GM18868 (cell line): Measurements from ENCODE around the gene FPGT.
"Not testable (repeated sequence)": the region's sequence is repeated elsewhere in the genome, so short reads cannot be mapped to it uniquely, and the experiment has no call there.

Source experiments
- ATAC-seq: cut with Tn5 transposase; IDR thresholded peaks from one replicate; pipeline ENCODE4 v1.9.1; 2021; ENCODE audit warnings: mild to moderate bottlenecking, moderate library complexity; ENCODE audit not compliant: unreplicated experiment

The FPGT gene

GRCh38 chr1:74197657-74198552 lies at the start of gene FPGT, which contains the start of gene LRRIQ3:
FPGT (plus strand) TSS chr1:74198242; CDS start chr1:74198279, 37 bp downstream.
LRRIQ3 (minus strand) TSS chr1:74198176; CDS start chr1:74183684, 14,492 bp downstream.
- ATAC-seq = peak; percentile 87

GRCh38 chr1:74160046-74160445 lies 38.0 kb upstream of the FPGT start:
- ATAC-seq = no peak

DNA sequence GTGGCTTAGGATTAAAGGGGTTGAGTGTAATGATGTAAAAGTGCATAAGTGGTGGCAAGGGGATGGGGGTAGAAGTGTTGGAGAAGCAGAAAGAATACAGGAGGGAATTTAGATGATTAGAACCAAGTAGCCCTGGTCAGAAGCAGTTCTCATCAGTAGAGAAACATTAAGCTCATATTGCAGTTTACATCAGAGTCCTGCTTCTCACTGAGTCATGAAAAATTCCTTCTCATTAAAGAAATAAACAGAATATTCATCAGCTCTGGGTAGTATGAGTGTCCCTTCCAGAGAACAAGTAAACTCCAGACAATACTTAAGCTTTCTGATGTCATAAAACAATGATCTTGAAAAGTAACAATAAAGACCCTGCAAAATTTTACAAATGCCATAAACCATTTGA lies 36.5 kb upstream of the FPGT start:
- no peak for ATAC-seq

- no peak for ATAC-seq
These were observed 35.7 kb upstream of the FPGT start for GRCh38 chr1:74162333-74162732.

DNA sequence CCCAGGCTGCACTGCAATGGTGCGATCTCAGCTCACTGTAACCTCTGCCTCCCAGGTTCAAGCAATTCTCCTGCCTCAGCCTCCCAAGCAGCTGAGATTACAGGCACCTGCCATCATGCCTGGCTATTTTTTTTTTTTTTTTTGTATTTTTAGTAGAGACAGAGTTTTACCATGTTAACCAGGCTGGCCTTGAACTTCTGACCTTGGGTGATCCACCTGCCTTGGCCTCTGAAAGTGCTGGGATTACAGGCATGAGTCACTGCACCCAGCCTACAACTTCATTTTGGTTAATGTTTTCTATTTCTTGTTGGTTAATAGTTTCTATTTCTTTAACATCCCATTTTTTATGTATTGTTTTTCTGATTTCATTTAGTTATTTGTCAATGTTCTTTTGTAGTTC lies 23.6 kb upstream of the FPGT start:
- not testable (repeated sequence) for ATAC-seq

DNA sequence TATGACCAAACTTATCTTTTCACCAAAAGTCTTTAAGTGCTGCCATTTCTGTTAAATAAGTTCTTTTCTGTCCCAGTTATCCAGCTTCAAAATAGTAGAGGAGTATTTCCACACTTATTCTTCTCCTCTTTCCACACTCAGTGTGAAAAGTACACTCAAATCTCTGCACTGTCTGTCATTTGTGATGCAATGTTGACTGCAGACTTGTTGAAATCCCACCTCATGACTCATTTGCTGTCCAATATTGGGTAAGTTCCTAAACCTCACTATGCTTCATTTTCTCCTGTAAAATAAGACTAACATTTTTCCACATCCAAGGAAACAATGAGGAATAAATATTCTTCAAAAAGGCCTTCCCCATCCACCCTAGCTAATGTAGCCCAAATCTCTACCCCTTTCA lies 17.6 kb upstream of the FPGT start:
- ATAC-seq = no peak

GRCh38 chr1:74193908-74194307 lies 4.1 kb upstream of the FPGT start:
- no peak for ATAC-seq

GRCh38 chr1:74195339-74195738 lies 2.7 kb upstream of the FPGT start:
- no peak for ATAC-seq

DNA sequence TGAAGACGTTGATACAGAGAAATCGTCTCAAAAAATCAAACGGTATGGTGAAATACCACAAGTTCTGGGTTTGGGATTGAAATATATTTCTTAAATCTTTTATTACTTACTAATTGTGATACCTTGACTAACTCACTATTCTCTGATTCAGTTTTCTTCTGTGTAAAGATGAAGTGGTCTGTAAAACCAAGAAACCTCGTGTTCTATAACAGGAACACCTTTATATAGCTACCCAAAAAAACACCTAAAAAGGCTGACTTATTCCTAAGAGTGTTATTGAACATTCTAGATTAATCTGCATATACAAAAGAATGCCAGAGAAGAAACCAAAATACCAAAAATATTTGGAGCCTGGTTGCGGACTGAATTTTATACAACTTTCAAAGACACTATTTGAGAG lies 787 bp upstream of the FPGT start:
- ATAC-seq = peak; percentile 19

GRCh38 chr1:74199504-74199903 lies 1.5 kb downstream of the FPGT start:
- ATAC-seq = no peak

DNA sequence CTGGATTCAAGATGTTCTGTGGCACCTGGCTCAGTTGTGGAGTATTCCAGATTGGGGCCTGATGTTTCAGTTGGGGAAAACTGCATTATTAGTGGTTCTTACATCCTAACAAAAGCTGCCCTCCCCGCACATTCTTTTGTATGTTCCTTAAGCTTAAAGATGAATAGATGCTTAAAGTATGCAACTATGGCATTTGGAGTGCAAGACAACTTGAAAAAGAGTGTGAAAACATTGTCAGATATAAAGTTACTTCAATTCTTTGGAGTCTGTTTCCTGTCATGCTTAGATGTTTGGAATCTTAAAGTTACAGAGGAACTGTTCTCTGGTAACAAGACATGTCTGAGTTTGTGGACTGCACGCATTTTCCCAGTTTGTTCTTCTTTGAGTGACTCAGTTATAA lies 7.2 kb downstream of the FPGT start:
- ATAC-seq = no peak

DNA sequence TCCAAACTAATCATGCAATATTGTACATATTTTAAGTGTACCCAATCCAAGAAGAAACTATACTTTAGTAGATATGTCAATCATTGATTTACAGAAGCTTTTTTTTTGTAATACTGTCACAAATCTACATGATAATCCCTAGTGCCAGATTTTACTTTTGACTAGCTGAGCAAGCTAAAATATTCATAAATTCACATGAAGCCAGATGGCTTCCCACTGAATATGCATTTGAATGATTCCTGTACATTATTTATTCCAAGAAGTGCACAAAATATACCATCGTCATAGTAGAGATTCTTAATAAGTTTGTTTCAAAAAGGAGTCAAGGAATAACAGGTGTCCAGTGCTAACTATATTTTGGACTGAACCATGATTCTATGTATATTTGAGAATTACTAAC lies 17.2 kb downstream of the FPGT start:
- no peak for ATAC-seq

DNA sequence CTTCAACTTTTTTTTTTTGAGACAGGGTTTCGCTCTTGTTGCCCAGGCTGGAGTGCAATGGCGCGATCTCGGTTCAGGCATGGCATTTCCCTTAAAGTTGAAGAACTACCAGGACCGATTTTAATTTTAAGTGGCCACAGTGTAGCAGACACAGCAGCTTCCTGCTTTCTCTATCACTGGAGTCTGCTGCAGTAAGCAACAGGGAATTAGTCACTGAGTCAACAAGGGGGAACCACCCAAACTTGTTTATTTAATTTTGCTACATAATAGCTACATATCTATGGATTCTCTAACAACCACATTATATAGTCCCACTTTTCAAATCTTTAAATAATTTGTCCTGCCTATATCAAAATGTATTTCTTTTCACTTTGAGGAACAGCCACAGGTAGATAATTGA lies 24.7 kb downstream of the FPGT start:
- no peak for ATAC-seq

GRCh38 chr1:74223453-74223852 lies 25.4 kb downstream of the FPGT start:
- ATAC-seq = no peak

GRCh38 chr1:74235153-74235552 lies 37.1 kb downstream of the FPGT start, which contains the start of gene TNNI3K:
TNNI3K (plus strand) TSS chr1:74235387; CDS start chr1:74235452, 65 bp downstream.
- ATAC-seq = no peak

DNA sequence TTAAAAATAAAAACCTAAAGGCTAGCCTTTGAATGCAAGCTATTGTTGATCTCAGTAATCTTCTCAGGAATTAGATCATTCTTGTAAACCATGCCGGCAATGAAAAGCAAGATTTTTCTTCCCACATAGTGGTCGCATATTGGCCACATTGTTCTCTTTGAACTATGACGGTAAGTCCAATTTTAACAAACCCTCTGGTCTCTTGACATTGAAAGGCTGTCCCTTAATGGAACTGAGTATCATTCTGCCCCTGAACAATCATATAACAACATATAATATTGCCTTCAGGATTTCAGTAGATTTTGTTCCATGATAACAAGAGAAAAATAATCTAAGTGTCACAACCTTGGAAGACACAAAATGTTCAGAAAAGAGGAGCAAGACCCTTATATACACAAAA lies 38.4 kb downstream of the FPGT start:
- ATAC-seq = no peak

GRCh38 chr1:74237035-74237434 lies 39.0 kb downstream of the FPGT start:
- no peak for ATAC-seq

GRCh38 chr1:74237787-74238186 lies 39.7 kb downstream of the FPGT start:
- no peak for ATAC-seq

DNA sequence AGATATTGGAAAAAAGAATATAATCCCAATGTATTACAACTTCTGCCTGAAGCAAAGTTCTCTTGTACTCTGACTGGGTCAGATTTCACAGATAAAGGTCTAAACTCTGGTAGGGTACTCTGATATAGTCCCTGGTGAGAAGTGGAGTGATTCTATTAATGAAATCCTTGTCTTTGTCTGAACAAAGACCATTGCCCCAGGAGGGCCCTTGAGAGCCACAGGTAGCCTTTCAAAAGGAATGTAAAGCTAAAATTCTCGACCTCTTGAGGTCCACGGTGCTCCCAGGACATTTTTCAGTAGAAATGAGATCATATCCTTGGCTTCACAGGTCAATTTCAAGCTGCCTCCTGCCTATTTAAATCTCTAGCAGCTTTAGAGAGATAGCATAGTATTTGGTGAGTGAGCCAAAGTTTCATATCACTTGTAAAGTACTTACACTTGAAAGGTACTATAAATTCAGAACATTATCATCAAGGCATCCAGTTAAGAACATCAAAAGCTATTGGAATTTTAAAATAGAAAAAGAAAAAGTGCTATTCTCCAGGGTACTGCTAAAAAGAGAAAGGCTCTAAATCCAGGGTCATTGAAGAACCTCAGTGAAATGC lies 47.2 kb downstream of the FPGT start:
- ATAC-seq = no peak

GRCh38 chr1:74246315-74246714 lies 48.3 kb downstream of the FPGT start:
- ATAC-seq = no peak

DNA sequence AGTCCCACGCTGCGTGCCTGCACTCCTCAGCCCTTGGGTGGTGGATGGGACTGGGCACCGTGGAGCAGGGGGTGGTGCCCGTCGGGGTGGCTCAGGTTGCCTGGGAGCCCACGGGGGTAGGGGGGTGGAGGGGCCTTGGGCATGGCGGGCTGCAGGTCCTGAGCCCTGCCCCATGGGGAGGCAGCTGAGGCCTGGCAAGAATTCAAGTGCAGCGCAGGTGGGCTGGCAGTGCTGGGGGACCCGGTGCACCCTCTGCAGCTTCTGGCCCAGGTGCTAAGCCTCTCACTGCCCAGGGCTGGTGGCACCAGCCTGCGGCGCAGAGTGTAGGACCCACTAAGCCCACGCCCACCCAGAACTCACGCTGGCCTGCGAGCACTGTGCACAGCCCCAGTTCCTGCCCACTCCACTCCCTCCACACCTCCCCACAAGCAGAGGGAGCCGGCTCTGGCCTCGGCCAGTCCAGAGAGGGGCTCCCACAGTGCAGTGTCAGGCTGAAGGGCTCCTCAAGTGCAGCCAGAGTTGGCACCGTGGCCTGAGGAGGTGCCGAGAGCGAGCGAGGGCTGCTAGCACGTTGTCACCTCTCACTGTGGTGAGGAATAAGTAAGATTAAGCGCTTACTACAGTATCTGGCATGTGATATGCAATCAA lies 50.0 kb downstream of the FPGT start:
- no peak for ATAC-seq
